Fibroblast of lung (primary cell): ENCODE results near the gene ANAPC16.

Source experiments
- CTCF ChIP-seq, 2 donors: IDR thresholded peaks in 1 of 2; conservative IDR thresholded peaks in 1 of 2; 1 replicate in 1 of 2; 2 replicates in 1 of 2; pipeline ENCODE4 v1.5.1; 2011 to 2012; ENCODE audit warnings: low read length in 2 of 2, control low read depth in 1 of 2, inconsistent platforms in 1 of 2, low read depth in 1 of 2, mild to moderate bottlenecking in 1 of 2
- EZH2 ChIP-seq: IDR thresholded peaks from 2 replicates; pipeline ENCODE4 v1.5.1; 2012; ENCODE audit warnings: low read length, control low read depth, mild to moderate bottlenecking; ENCODE audit errors: missing control alignments

DNA sequence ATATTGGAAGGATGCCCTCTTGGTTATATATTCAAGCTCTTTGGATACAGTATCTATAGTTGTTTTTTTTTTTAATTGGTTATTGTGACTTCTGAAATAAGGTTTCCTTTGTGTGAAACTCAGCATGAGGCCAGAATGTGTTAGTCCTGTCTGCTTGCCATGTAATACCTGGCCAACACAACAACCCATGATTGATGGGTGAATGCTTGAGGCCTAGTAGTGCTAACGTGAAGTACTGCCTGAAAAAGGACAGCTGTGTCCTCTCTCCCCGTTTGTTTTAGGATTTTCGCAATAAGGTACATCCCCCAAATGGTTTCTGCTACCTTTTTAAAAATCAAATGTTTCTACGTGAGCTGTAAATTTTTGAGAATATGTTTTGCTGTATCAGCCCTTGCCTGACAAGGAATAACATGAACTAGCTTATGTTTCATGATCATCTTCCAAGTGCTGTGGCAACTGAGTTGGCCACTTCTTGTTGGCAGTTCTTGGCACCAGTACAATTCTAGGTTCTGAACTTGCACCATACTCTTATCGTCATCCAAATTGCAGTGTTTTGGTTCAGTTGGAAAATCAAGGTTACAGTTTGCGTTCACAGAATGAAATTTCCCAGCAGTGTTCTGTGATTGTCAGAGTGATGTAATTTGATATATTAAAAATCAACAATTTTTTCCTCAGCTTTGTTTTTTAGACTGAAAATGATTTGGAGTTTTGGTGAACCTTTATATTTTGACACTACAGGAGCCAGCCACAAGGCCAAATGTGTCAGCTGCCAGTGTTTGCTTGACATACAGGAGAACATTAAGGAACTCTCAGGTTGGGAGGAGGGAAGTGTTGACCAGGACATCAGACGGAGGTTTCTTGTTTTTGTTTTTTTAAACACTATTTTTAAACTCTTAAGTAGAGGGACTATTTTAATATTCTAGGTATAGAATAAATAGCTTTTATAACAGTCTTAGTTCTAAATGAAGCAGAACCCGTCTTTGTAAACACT lies 13.7 kb downstream of the ANAPC16 start:
- no peak for TF ChIP-seq CTCF (conservative IDR thresholded peaks at IDR 0.05 in 1 of 2, IDR thresholded peaks at IDR 0.05 in 1 of 2; ENCODE audit: low read depth in 1 of 2, low read length in 2 of 2)
- TF ChIP-seq EZH2: no peak
